Measurements from ENCODE around the gene NOL4L. TPM values are rescaled to one million over a fixed set of nuclear protein-coding genes. Genes with fewer than 3 reads are reported as not detected.

NOL4L gene
- total and polyA plus RNA-seq, 2 experiments from 2014 or later = 38.8 to 39.2 TPM

GRCh38 chr20:32513031-32513866 is 71.9 kb downstream of the NOL4L start:
- no peaks in the 10 kb centered on the region for H3K79me2 ChIP-seq (replicated peaks; ENCODE audit: insufficient read depth)
- no peak for DNase-seq (ENCODE audit: low spot score)
- H3K4me1 ChIP-seq (ENCODE audit: insufficient read depth) = peaks cover 17% of the 10 kb centered on the region
- Mint-ChIP-seq H3K9me3 (no peaks in the 10 kb centered on the region), H3K4me1 (peaks cover 23% of the 10 kb centered on the region), H3K36me3 (ENCODE audit: low read depth) (no peaks in the 10 kb centered on the region), H3K4me3 (no peak overlapping the region), H3K27ac (no peak overlapping the region), H3K27me3 (ENCODE audit: insufficient read depth, low read depth, poor library complexity) (peaks cover 9% of the 10 kb centered on the region)
- H3K27me3 ChIP-seq (ENCODE audit: insufficient read depth) = no peaks in the 10 kb centered on the region
- ATAC-seq = no peak
- no peak for TF ChIP-seq STAT1 (IDR thresholded peaks at IDR 0.05; ENCODE audit: unreplicated experiment)
- no peak for TF ChIP-seq NANOG (IDR thresholded peaks at IDR 0.05; ENCODE audit: borderline replicate concordance)
- TF ChIP-seq EZH2phosphoT487 (IDR thresholded peaks at IDR 0.05; ENCODE audit: unreplicated experiment) = no peak
- TF ChIP-seq CTCF (conservative IDR thresholded peaks at IDR 0.05; ENCODE audit: low read depth in 2 of 2) = no peak
- TF ChIP-seq REST (IDR thresholded peaks at IDR 0.05; ENCODE audit: unreplicated experiment) = no peak
- TF ChIP-seq EZH2 (IDR thresholded peaks at IDR 0.05; ENCODE audit: low read depth, unreplicated experiment) = no peak
- no peak for TF ChIP-seq ZNF462 (CRISPR knock-in tag; IDR thresholded peaks at IDR 0.05)
- TF ChIP-seq ZNF114 (CRISPR knock-in tag; IDR thresholded peaks at IDR 0.05) = no peak
- TF ChIP-seq CREB1 (CRISPR knock-in tag; IDR thresholded peaks at IDR 0.05; ENCODE audit: low read depth) = no peak
- no peak for TF ChIP-seq JUNB (IDR thresholded peaks at IDR 0.05; ENCODE audit: unreplicated experiment)
- TF ChIP-seq POLR2AphosphoS5 (IDR thresholded peaks at IDR 0.05; ENCODE audit: low read depth) = no peak
- TF ChIP-seq ETS1 (IDR thresholded peaks at IDR 0.05) = no peak
- no peak for TF ChIP-seq ZNF331 (CRISPR knock-in tag; IDR thresholded peaks at IDR 0.05; ENCODE audit: low read depth)
- H2AFZ ChIP-seq = no peak overlapping the region
- H3K36me3 ChIP-seq (ENCODE audit: insufficient read depth) = no peaks in the 10 kb centered on the region
- H3F3A ChIP-seq (replicated peaks; ENCODE audit: low read depth) = peaks cover 8% of the 10 kb centered on the region; the same call in 1 of the 2 replicates
- no peak overlapping the region for H3K4me2 ChIP-seq
- H4K20me1 ChIP-seq (replicated peaks; ENCODE audit: insufficient read depth) = no peaks in the 10 kb centered on the region
- H3K9me2 ChIP-seq (ENCODE audit: insufficient read depth) = no peaks in the 10 kb centered on the region; the same call in 1 of the 2 replicates
- H3K27ac ChIP-seq (ENCODE audit: low read depth) = no peak overlapping the region
- no peak overlapping the region for H3K4me3 ChIP-seq

All from GM23338 (cell line).